GM10248 (cell line): ENCODE measurements around the gene OR51E1.

Experiments
- CTCF ChIA-PET: fragments of 300-600 bp; sonication (Branson Sonifier 250); formaldehyde crosslinking; extraction: SDS; loops from one replicate; lab custom pipeline; 2021; ENCODE audit warnings: antibody characterized with exemption; lab: Yijun Ruan, JAX
- POLR2A ChIA-PET: fragments of 350-650 bp; sonication (Branson Sonifier 250); formaldehyde crosslinking; extraction: SDS; loops from one replicate; lab custom pipeline; 2020; ENCODE audit warnings: antibody characterized with exemption; lab: Yijun Ruan, JAX
- DNase-seq: peaks from one replicate; pipeline ENCODE4 v3.0.0; 2012; ENCODE audit errors: extremely low spot score
- TF ChIP-seq, protein P1 (sequence below): IDR thresholded peaks from 2 replicates; pipeline ENCODE4 v1.5.1; 2012; ENCODE audit warnings: mild to moderate bottlenecking, low read depth; ENCODE audit errors: extremely low read depth, missing control alignments, control extremely low read depth

Gene OR51E1

DNA sequence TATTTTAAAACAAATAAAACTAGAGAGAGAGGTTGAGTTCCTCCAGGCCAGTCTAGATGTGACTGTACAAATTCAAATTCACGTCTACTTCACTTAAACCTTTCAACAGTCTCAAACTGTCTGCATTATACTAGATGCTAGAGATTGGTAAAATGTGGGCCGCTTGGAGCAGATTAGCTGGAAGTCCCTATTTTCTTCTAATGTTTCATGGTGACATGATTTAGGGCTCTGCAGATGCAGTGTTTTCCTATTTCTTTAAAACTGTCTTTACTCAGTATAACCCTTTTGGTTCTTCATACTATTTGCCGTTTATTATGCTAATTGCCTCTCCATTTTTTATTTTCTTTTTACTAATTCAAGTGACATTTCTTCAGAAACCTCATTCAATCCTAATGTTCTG, 20.4 kb downstream of the OR51E1 start:
- CTCF ChIA-PET, result no interaction called here
- DNase-seq, result no peak
- TF ChIP-seq, protein P1, sequence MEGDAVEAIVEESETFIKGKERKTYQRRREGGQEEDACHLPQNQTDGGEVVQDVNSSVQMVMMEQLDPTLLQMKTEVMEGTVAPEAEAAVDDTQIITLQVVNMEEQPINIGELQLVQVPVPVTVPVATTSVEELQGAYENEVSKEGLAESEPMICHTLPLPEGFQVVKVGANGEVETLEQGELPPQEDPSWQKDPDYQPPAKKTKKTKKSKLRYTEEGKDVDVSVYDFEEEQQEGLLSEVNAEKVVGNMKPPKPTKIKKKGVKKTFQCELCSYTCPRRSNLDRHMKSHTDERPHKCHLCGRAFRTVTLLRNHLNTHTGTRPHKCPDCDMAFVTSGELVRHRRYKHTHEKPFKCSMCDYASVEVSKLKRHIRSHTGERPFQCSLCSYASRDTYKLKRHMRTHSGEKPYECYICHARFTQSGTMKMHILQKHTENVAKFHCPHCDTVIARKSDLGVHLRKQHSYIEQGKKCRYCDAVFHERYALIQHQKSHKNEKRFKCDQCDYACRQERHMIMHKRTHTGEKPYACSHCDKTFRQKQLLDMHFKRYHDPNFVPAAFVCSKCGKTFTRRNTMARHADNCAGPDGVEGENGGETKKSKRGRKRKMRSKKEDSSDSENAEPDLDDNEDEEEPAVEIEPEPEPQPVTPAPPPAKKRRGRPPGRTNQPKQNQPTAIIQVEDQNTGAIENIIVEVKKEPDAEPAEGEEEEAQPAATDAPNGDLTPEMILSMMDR, result no peak
- POLR2A ChIA-PET, result no interaction called here

DNA sequence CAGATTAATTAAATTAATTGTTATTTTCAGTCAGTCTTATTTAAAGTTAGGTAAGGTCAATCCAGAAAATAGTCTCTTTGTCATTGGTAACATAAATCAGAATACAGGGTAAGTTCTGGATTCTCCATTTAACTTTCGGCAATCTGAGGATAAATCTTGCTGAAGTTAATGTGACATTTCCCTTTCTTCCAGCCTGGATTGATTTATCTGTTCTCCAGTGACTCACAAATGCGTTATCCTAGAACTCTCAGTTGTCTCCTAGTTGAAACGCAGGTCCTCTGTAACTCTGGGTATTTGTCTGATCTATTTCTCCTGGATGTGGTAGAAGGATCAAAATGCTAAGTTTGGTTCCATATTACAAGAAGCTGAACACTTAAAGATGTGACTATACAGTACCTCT, 21.0 kb downstream of the OR51E1 start:
- DNase-seq, result no peak
- CTCF ChIA-PET, result no interaction called here
- TF ChIP-seq, protein P1, result no peak
- POLR2A ChIA-PET, result no interaction called here

DNA sequence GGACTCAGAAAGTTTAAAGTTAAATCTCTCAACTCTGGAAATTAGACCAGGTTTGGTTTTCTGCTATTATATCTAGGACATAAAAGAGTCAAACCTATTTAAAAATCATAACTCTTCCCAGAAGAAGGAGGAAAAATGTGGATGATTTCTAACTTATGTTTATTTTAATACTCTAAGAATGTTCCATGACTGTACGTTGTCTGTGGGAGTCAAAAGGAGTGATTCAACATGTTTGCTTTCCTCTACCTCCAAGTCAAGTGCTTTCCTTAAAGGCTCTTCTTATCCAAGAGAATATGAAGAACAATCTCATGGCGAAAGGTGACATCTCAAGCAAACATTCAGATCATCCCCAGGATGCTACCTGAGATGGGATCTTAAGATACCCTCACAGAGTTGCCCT, 21.6 kb downstream of the OR51E1 start:
- no peak for DNase-seq
- CTCF ChIA-PET, result no interaction called here
- POLR2A ChIA-PET, result no interaction called here
- TF ChIP-seq, protein P1, result no peak

DNA sequence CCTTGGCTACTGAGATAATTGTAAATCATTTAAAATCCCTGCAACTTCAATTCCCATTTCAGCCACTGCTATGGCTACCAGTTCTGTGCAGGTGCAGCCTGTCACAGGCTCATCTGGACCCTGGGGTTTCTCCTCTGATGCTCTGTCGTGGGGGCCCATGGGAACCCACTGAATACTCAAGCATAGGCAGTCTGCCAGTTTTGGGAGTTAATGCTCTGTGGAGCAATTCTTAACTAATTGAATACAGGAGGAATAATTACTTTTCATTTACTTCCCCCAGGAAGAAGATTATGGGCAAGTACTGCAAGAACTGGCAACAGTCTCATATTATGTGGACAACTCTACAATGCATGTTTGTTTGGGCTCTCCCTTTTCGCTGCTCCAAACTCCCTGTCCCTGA, 28.0 kb downstream of the OR51E1 start:
- POLR2A ChIA-PET, result no interaction called here
- TF ChIP-seq, protein P1, result no peak
- no peak for DNase-seq
- CTCF ChIA-PET, result interaction anchor here (1.3 kb wide), 1 partner anchor 13 kb away, joined by 3 read pairs; no protein-coding TSS in a partner anchor

DNA sequence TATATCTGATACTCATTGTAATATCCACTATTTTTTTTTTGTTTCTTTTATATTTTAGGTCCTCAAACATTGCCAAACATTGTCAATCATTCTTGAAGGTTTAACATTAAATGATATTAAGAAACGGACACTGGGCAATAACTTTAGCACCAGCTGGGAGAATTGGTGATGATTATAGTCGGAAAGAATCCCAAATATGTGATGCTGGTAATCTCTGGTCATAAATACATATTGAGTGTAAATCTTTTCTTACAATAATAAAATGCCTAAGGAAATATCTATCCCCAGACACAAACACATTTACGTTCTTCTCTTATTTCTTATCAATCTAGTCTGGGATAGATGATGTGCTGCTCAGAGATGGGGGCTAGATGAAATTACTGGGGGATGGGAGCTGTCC, 28.7 kb downstream of the OR51E1 start:
- POLR2A ChIA-PET, result no interaction called here
- TF ChIP-seq, protein P1, result no peak
- no peak for DNase-seq
- CTCF ChIA-PET, result interaction anchor here (1.3 kb wide), 1 partner anchor 13 kb away, joined by 3 read pairs; no protein-coding TSS in a partner anchor

DNA sequence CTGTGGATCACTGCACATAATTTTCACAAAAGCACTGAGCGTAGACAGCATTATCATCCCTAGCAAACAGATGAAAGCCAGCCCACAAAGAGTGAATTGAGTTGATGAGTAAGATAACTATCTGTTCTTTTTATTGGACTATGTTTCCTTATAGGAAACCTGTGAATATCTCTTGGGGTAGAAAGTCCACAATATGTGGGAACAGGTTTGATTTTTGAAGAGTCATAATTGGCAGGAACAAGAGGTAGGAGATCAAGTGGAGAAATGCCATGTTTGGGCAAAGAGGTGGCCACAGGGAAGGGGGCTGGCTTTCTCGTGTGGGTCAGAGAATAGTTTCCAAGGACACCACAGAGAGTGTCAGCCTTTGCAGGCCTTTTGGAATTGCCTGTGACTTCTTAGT, 30.0 kb downstream of the OR51E1 start:
- POLR2A ChIA-PET, result no interaction called here
- DNase-seq, result no peak
- CTCF ChIA-PET, result interaction anchor here (1.1 kb wide), 1 partner anchor 9 kb away, joined by 3 read pairs; no protein-coding TSS in a partner anchor
- TF ChIP-seq, protein P1, result no peak
